ENCODE measurements around the gene OR51Q1. TPM values are rescaled to one million over a fixed set of nuclear protein-coding genes. Genes with fewer than 3 reads are reported as not detected.

Gene OR51Q1
- total RNA-seq, 1 experiment from 2014 or later, result not detected

DNA sequence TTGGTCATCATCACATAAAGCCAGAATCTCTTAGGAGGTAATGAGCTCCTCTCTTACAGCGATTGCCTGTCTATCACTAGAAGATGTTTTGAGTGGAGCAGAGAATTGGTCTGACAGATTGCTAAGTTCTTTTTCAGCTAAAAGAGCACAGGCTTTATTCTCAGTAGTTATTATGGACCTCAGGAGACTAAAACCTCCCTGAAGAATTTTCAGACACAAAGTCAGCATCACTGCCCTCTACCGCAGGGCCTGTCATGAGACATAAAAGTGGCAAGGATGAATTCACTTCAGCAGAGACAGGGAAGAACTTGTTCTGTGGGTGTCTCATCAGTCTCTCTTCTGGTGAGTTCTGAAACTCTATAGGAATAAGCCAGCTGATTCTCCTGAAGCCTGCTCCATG lies 27.1 kb downstream of the OR51Q1 start, which contains the start of gene OR51I2:
Gene OR51I2 (plus strand): TSS at position 301 of the 400 bp plus-strand sequence. CDS start 4,166 bp downstream, outside the sequence.
- POLR2A ChIA-PET (ENCODE audit: low non-redundant PET), result no interaction called here
- intact Hi-C loops (cut with micrococcal nuclease; ENCODE audit: unreplicated experiment), result no loop called here
- H3K4me3 ChIP-seq (ENCODE audit: low read depth, low read length, poor library complexity, severe bottlenecking), result no peak within 1 kb of the TSS

DNA sequence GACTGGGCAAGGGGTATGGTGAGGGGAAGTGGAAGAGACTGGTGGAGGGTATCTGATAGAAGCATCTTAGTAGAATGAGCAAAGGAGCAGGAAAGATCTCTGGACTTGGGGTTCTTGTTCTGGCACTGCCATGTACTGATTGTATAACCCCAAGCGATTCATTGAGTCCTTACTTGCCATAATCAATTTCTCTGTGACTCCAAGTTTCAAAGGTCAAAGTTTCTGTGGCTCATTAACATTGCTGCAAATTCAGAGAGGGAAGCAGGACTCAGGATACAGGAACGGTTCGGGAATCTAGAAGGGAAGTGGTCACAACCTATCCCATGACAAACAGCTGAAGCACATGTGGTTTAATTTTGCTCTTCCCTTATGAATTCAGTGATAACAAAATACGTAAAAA lies 27.5 kb downstream of the OR51Q1 start:
- DNase-seq (ENCODE audit: low spot score), result no peak
- Histone ChIP-seq H3K4me3 (ENCODE audit: low read depth, low read length, poor library complexity, severe bottlenecking) (no peak overlapping the region), H3K36me3 (ENCODE audit: insufficient read depth, low read length, poor library complexity, severe bottlenecking) (no peaks in the 10 kb centered on the region), H3K9me3 (ENCODE audit: low read depth, low read length, poor library complexity, severe bottlenecking) (no peaks in the 10 kb centered on the region), H3K4me1 (ENCODE audit: insufficient read depth, low read length, poor library complexity, severe bottlenecking) (no peaks in the 10 kb centered on the region), H3K27ac (ENCODE audit: low read depth, low read length, poor library complexity, severe bottlenecking) (no peak overlapping the region), H3K27me3 (replicated peaks; ENCODE audit: insufficient read depth, low read depth, low read length, poor library complexity) (no peaks in the 10 kb centered on the region)
- POLR2A ChIA-PET (ENCODE audit: low non-redundant PET), result no interaction called here
- BruUV-seq (replicated peaks), result no TSS peak
- TF ChIP-seq CTCF (conservative IDR thresholded peaks at IDR 0.05; ENCODE audit: low read depth, low read length), result no peak
- TF ChIP-seq EZH2 (IDR thresholded peaks at IDR 0.05; ENCODE audit: borderline replicate concordance, low read depth, low read length, poor library complexity, severe bottlenecking), result no peak
- CTCF ChIA-PET, result no interaction called here
- intact Hi-C loops (cut with micrococcal nuclease; ENCODE audit: unreplicated experiment), result no loop called here

More for the DNA sequence above, 27.1 kb downstream of the OR51Q1 start, which contains the start of gene OR51I2:
- TF ChIP-seq EZH2 (IDR thresholded peaks at IDR 0.05; ENCODE audit: borderline replicate concordance, low read depth, low read length, poor library complexity, severe bottlenecking), result no peak
- no peak for TF ChIP-seq CTCF (conservative IDR thresholded peaks at IDR 0.05; ENCODE audit: low read depth, low read length)
- no peaks in the 10 kb centered on the region for H3K4me1 ChIP-seq (ENCODE audit: insufficient read depth, low read length, poor library complexity, severe bottlenecking)
- no peak within 1 kb of the TSS for H3K27ac ChIP-seq (ENCODE audit: low read depth, low read length, poor library complexity, severe bottlenecking)
- CTCF ChIA-PET, result no interaction called here
- H3K36me3 ChIP-seq (ENCODE audit: insufficient read depth, low read length, poor library complexity, severe bottlenecking), result no peaks in the 10 kb centered on the region
- no peaks in the 10 kb centered on the region for H3K27me3 ChIP-seq (replicated peaks; ENCODE audit: insufficient read depth, low read depth, low read length, poor library complexity)
- no peak for DNase-seq (ENCODE audit: low spot score)
- no TSS peak for BruUV-seq (replicated peaks)
- H3K9me3 ChIP-seq (ENCODE audit: low read depth, low read length, poor library complexity, severe bottlenecking), result no peaks in the 10 kb centered on the region

GRCh38 chr11:5460983-5461621 lies 39.2 kb downstream of the OR51Q1 start:
- no peak overlapping the region for H3K27ac ChIP-seq (ENCODE audit: low read depth, low read length, poor library complexity, severe bottlenecking)
- H3K4me1 ChIP-seq (ENCODE audit: insufficient read depth, low read length, poor library complexity, severe bottlenecking), result no peaks in the 10 kb centered on the region
- CTCF ChIA-PET, result interaction anchor here (0.6 kb wide), 1 partner anchor 14 kb away, joined by 3 read pairs; no protein-coding TSS in a partner anchor
- H3K36me3 ChIP-seq (ENCODE audit: insufficient read depth, low read length, poor library complexity, severe bottlenecking), result no peaks in the 10 kb centered on the region
- POLR2A ChIA-PET (ENCODE audit: low non-redundant PET), result no interaction called here
- no peak overlapping the region for H3K4me3 ChIP-seq (ENCODE audit: low read depth, low read length, poor library complexity, severe bottlenecking)
- no peak for DNase-seq (ENCODE audit: low spot score)
- H3K27me3 ChIP-seq (replicated peaks; ENCODE audit: insufficient read depth, low read depth, low read length, poor library complexity), result no peaks in the 10 kb centered on the region
- intact Hi-C loops (cut with micrococcal nuclease; ENCODE audit: unreplicated experiment), result no loop called here
- no TSS peak for BruUV-seq (replicated peaks)
- TF ChIP-seq CTCF (conservative IDR thresholded peaks at IDR 0.05; ENCODE audit: low read depth, low read length), result no peak
- TF ChIP-seq EZH2 (IDR thresholded peaks at IDR 0.05; ENCODE audit: borderline replicate concordance, low read depth, low read length, poor library complexity, severe bottlenecking), result no peak
- H3K9me3 ChIP-seq (ENCODE audit: low read depth, low read length, poor library complexity, severe bottlenecking), result no peaks in the 10 kb centered on the region
